Heart right ventricle (tissue), 16 donors: ENCODE results near the gene PTPRN2. TPM values are rescaled to one million over a fixed set of nuclear protein-coding genes. Genes with fewer than 3 reads are reported as not detected.

ENCODE experiments used
- ATAC-seq, 8 donors: fragments of 200-7000 bp; cut with Tn5 transposase; one replicate each; pipeline ENCODE4 v1.9.1; 2020; ENCODE audit warnings: mild to moderate bottlenecking in 8 of 8, moderate library complexity in 8 of 8, moderate number of reproducible peaks in 1 of 8
- DNase-seq, 2 donors: peaks; one replicate each; pipeline ENCODE4 v3.0.0-alpha.2; 2020
- H3K27ac ChIP-seq, 10 donors: fragments of 200-600 bp; sonication (generic) in 2 of 10; one replicate each; pipeline versions ENCODE4 v1.5.0 to v1.8.0; 2020 to 2022; ENCODE audit warnings: mild to moderate bottlenecking in 3 of 10
- H3K27me3 ChIP-seq, 7 donors: fragments of 200-600 bp; one replicate each; pipeline ENCODE4 v1.8.0; 2021 to 2022; ENCODE audit warnings: mild to moderate bottlenecking in 2 of 7
- H3K36me3 ChIP-seq, 9 donors: fragments of 200-600 bp; sonication (generic) in 1 of 9; one replicate each; pipeline versions ENCODE4 v1.5.0 to v1.8.0; 2020 to 2022; ENCODE audit warnings: mild to moderate bottlenecking in 2 of 9
- H3K4me1 ChIP-seq, 9 donors: fragments of 200-600 bp; sonication (generic) in 1 of 9; one replicate each; pipeline versions ENCODE4 v1.5.0 to v1.8.0; 2020 to 2022; ENCODE audit warnings: mild to moderate bottlenecking in 4 of 9
- H3K4me3 ChIP-seq, 10 donors: fragments of 200-600 bp; sonication (generic) in 2 of 10; one replicate each; pipeline versions ENCODE4 v1.5.0 to v1.8.0; 2020 to 2022; ENCODE audit warnings: mild to moderate bottlenecking in 7 of 10, moderate library complexity in 2 of 10
- H3K9me3 ChIP-seq, 11 donors: fragments of 200-600 bp in 10 of 11; sonication (generic) in 2 of 11; one replicate each; pipeline versions ENCODE4 v1.5.0 to v1.8.0; 2013 to 2022; ENCODE audit warnings: mild to moderate bottlenecking in 2 of 11, control low read depth in 1 of 11, moderate library complexity in 1 of 11
- WGBS, 2 donors: extraction: QIAGEN DNeasy Blood & Tissue Kit; methylation state at CpG; one replicate each; pipeline ENCODE4 v1.1.7; 2013; ENCODE audit warnings: inconsistent platforms in 1 of 2; 5-methylcytosine and 5-hydroxymethylcytosine counted together
- intact Hi-C, 10 donors: fragments of 100-400 bp; cut with DNase I; formaldehyde crosslinking; loops; one replicate each; pipeline versions ENCODE4 v1.11.1 to v1.14.2; 2022
- polyA plus RNA-seq, 2 donors: library from polyadenylated mRNA; stranded (reverse); fragments of 200-250 nt; gene quantifications; one replicate each; pipeline ENCODE4 v1.2.3, GENCODE V29; 2013
- total RNA-seq, 10 donors: library from RNA; stranded (reverse); fragmentation: NEBNext Ultra II Directional in 3 of 10; extraction: Animal tissue kit (Norgen Biotek cat#: 25700) in 3 of 10; gene quantifications; one replicate each; pipeline versions ENCODE4 v1.2.1 to v1.2.4, GENCODE V29; 2021 to 2023
- TF ChIP-seq, protein P1 (sequence below), 9 donors: fragments of 200-600 bp; sonication (generic) in 2 of 9; IDR thresholded peaks; one replicate each; pipeline versions ENCODE4 v1.5.0 to v1.8.0; 2021 to 2022; ENCODE audit warnings: antibody characterized with exemption in 9 of 9, mild to moderate bottlenecking in 5 of 9, moderate library complexity in 1 of 9
- donor health status: Arrhythmogenic right ventricular cardiomyopathy.
- donor health status: ischemic (EF 13 %, LVEDD 7.1; RV severe dilation, severe dysfunction).
- donor health status: healthy with polysubstance abuse.
- donor health status: DM: no; HTN: yes; CAD: no.
- donor health status: DM: no; HTN: no; CAD: no.
- donor health status: ischemic (EF 25% LVEDD 6.9; RV normal size, moderate dysfunction).
- donor health status: ischemic (EF 25% LVEDD 5.7; RV mildly dilated, moderate dysfunction).
- donor health status: healthy.
- donor health status: DM: yes; HTN: yes; CAD: no.
- donor health status: Ischemic cardiomyopathy.
- donor health status: ischemic (EF 35%, LVEDD 5.7; RV mildly dilated, moderate dysfunction).
- donor health status: nonischemic (EF 11% LVEDD 7.7; RV severe dilation, severe dysfunction).
- donor health status: DM: yes; HTN: yes; CAD: no.
- donor health status: PGD.
- donor health status: ischemic (EF 29% LVEDD 5.4; RV normal size, mild dysfunction).
- donor health status: nonischemic (EF 23%, LVEDD 6.1; RV moderate dilation, normal function).

PTPRN2 gene
- total and polyA plus RNA-seq, 12 donors, result 0.82 to 1.8 (median 1.3) TPM

DNA sequence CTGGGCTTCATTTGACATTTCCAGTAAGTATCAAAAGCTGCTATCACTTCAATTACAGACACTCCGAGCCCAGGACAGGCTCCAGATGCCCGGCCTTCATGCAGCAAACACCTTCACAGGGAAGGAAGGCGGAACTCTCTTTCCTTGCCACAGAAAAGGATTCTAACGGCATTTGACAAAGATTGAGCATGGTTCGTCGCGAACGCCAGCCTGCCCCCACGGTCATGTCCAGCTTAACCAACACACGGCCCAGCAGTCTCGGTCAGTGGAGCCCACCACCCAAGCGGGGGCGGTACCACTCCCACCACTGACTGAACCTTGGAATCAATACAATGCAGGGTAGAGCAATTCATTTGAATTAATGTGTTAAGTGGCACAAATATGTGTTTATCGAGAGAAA, 643.6 kb downstream of the PTPRN2 start:
- no peaks in the 10 kb centered on the region for H3K4me1 ChIP-seq
- intact Hi-C loops, result no loop called here
- no peaks in the 10 kb centered on the region for H3K36me3 ChIP-seq
- no peak for ATAC-seq
- peaks cover 0 to 25% (median 12%) of the 10 kb centered on the region in 11 donors for H3K9me3 ChIP-seq
- peaks cover 0 to 14% (median 0%) of the 10 kb centered on the region in 7 donors for H3K27me3 ChIP-seq
- DNase-seq, result no peak
- H3K27ac ChIP-seq, result no peak overlapping the region
- WGBS, 2 donors, result 87 to 89% methylated on average over 14 of the region's 14 CpGs
- no peak overlapping the region for H3K4me3 ChIP-seq
- TF ChIP-seq, protein P1, sequence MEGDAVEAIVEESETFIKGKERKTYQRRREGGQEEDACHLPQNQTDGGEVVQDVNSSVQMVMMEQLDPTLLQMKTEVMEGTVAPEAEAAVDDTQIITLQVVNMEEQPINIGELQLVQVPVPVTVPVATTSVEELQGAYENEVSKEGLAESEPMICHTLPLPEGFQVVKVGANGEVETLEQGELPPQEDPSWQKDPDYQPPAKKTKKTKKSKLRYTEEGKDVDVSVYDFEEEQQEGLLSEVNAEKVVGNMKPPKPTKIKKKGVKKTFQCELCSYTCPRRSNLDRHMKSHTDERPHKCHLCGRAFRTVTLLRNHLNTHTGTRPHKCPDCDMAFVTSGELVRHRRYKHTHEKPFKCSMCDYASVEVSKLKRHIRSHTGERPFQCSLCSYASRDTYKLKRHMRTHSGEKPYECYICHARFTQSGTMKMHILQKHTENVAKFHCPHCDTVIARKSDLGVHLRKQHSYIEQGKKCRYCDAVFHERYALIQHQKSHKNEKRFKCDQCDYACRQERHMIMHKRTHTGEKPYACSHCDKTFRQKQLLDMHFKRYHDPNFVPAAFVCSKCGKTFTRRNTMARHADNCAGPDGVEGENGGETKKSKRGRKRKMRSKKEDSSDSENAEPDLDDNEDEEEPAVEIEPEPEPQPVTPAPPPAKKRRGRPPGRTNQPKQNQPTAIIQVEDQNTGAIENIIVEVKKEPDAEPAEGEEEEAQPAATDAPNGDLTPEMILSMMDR (IDR thresholded peaks at IDR 0.05), result no peak

DNA sequence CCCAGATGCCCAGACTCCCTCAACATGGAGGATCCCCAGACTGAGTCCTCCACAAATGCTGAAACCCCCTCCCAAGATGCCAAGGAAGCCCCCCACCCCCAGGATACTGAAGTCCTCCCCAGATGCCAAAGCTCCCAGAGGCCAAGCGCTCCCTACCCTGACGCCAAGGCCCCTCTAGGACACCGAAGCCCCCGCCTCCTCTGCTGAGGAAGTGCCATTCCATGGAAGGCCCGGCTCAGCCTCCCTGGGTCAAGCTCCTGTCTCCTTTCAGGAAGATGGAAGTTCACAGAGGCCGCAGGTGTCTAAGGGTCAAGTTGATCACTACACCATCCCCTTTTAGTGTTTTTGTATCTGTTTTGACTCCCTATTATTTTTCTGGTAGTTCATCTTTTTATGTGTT, 644.1 kb downstream of the PTPRN2 start:
- Histone ChIP-seq H3K27me3 (peaks cover 0 to 19% (median 0%) of the 10 kb centered on the region in 7 donors), H3K36me3 (no peaks in the 10 kb centered on the region), H3K4me3 (no peak overlapping the region), H3K9me3 (peaks cover 0 to 25% (median 12%) of the 10 kb centered on the region in 11 donors), H3K4me1 (no peaks in the 10 kb centered on the region), H3K27ac (no peak overlapping the region)
- WGBS, 2 donors, result 81 to 85% methylated on average over 6 of the region's 6 CpGs
- TF ChIP-seq, protein P1 (IDR thresholded peaks at IDR 0.05), result no peak
- intact Hi-C loops, result no loop called here
- ATAC-seq, result no peak
- no peak for DNase-seq

DNA sequence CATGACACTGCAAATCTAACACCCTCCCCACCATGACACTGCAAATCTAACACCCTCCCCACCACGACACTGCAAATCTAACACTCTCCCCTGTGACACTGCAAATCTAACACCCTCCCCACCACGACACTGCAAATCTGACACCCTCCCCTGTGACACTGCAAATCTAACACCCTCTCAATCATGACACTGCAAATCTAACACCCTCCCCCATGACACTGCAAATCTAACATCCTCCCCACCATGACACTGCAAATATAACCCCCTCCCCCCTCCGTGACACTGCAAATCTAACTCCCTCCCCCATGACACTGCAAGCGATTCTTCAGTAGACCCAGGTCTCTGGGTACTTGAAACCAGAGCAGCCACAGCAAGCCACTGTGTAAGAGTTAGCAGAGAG, 646.4 kb downstream of the PTPRN2 start:
- ATAC-seq (no peak), DNase-seq (no peak)
- H3K36me3 ChIP-seq, result no peaks in the 10 kb centered on the region
- no peaks in the 10 kb centered on the region for H3K4me1 ChIP-seq
- intact Hi-C loops, result no loop called here
- 80 to 85% methylated on average over 4 of the region's 4 CpGs for WGBS, 2 donors
- peaks cover 0 to 6% (median 0%) of the 10 kb centered on the region in 11 donors for H3K9me3 ChIP-seq
- peaks cover 0 to 23% (median 2%) of the 10 kb centered on the region in 7 donors for H3K27me3 ChIP-seq
- no peak overlapping the region for H3K27ac ChIP-seq
- no peak overlapping the region for H3K4me3 ChIP-seq
- TF ChIP-seq, protein P1 (IDR thresholded peaks at IDR 0.05), result no peak

DNA sequence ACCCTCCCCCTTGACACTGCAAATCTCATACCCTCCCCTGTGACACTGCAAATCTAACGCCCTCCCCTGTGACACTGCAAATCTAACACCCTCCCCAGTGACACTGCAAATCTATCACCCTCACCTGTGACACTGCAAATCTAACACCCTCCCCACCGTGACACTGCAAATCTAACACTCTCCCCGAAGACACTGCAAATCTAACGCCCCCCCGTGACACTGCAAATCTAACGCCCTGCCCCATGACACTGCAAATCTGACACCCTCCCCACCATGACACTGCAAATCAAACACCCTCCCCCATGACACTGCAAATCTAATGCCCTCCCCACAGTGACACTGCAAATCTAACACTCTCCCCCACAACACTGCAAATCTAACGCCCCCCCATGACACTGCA, 647.1 kb downstream of the PTPRN2 start:
- H3K27ac ChIP-seq, result no peak overlapping the region
- peaks cover 0 to 24% (median 2%) of the 10 kb centered on the region in 7 donors for H3K27me3 ChIP-seq
- DNase-seq (no peak), ATAC-seq (no peak)
- no peaks in the 10 kb centered on the region for H3K9me3 ChIP-seq
- no peak overlapping the region for H3K4me3 ChIP-seq
- WGBS, 2 donors, result 81 to 87% methylated on average over 7 of the region's 7 CpGs
- H3K4me1 ChIP-seq, result no peaks in the 10 kb centered on the region
- TF ChIP-seq, protein P1 (IDR thresholded peaks at IDR 0.05), result no peak
- H3K36me3 ChIP-seq, result no peaks in the 10 kb centered on the region
- intact Hi-C loops, result no loop called here
